Adrenal gland (tissue), 5 donors: ENCODE data around the gene HNF1A.

Source experiments
- POLR2A ChIP-seq, 2 donors: fragments of 450-650 bp; IDR thresholded peaks; one replicate each; pipeline ENCODE4 v1.6.1; 2017; ENCODE audit warnings: antibody characterized with exemption in 2 of 2, mild to moderate bottlenecking in 2 of 2, moderate library complexity in 1 of 2
- TF ChIP-seq, protein P1 (sequence below), 6 experiments: fragments of 450-650 bp in 4 of 6; fragments of 200-600 bp in 2 of 6; sonication (generic) in 1 of 6; IDR thresholded peaks; 1 replicate in 5 of 6; 2 replicates in 1 of 6; pipeline versions ENCODE4 v1.5.1 to v1.8.0; 2016 to 2021; ENCODE audit warnings: antibody characterized with exemption in 6 of 6, mild to moderate bottlenecking in 2 of 6, moderate library complexity in 1 of 6
- donor health status: DM: no; HTN: no; CAD: no.

DNA sequence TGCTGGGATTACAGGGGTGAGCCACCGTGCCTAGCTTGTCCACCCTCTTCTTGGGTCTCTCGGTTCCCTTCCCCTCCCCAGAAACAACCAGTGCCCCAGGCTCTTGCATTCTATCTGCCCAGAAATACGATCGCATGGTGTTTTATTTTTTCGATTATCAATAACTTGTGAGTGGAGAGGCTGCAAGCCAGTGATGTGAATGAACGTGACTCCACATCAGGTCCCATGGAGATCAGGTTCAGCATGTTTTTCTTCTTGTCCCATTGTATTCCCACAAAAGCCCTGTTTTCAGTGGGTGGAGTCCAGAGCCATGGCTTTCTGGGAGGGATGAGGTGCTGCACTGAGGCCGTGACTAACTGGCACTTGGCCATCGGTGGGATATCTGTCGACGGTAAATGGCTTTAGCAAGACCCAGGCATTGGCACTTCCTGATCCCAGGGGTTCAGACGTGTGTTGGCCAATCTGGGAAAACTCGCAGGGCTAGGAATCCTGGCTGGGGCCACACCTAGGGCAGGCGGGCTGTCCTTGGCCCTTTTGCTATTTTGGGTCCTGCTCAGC, 12.7 kb upstream of the HNF1A start:
- TF ChIP-seq, protein P1, sequence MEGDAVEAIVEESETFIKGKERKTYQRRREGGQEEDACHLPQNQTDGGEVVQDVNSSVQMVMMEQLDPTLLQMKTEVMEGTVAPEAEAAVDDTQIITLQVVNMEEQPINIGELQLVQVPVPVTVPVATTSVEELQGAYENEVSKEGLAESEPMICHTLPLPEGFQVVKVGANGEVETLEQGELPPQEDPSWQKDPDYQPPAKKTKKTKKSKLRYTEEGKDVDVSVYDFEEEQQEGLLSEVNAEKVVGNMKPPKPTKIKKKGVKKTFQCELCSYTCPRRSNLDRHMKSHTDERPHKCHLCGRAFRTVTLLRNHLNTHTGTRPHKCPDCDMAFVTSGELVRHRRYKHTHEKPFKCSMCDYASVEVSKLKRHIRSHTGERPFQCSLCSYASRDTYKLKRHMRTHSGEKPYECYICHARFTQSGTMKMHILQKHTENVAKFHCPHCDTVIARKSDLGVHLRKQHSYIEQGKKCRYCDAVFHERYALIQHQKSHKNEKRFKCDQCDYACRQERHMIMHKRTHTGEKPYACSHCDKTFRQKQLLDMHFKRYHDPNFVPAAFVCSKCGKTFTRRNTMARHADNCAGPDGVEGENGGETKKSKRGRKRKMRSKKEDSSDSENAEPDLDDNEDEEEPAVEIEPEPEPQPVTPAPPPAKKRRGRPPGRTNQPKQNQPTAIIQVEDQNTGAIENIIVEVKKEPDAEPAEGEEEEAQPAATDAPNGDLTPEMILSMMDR (IDR thresholded peaks at IDR 0.05), result no peak
- no peak for TF ChIP-seq POLR2A (IDR thresholded peaks at IDR 0.05)
